Measurements from ENCODE around the gene CLDN9.

Gene CLDN9, protein sequence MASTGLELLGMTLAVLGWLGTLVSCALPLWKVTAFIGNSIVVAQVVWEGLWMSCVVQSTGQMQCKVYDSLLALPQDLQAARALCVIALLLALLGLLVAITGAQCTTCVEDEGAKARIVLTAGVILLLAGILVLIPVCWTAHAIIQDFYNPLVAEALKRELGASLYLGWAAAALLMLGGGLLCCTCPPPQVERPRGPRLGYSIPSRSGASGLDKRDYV

DNA sequence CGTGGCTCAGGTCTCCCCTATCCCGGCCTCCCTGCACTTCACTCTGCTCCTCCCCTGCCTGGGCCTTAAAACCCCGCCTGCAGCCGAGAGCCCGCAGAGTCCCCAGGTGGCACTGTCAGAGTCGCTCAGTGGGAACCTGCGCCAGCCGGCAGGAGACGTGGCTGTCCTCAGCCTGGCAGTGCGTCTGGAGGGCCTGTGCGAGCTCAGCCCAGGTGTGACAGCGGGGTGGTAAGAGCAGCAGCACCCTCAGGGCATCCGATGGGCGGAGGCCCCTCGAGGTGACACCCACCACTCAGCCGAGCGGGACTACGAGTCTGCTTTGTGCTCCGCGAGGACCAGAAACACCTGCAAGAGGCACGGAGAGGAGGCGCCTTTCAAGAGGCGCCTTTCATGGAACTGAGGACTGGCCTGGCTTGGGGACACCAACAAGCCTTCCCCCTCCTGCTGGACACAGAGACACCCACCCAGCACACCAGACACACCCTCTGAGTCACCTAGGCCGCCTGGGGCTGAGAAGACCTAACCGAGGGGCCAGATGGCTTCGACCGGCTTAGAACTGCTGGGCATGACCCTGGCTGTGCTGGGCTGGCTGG lies at the start of gene CLDN9:
Gene CLDN9, plus strand, starts transcription at position 96 of the 593 bp plus-strand sequence. Its CDS starts 440 bp downstream, at position 536.
- peak within 1 kb of the TSS; percentile 38 for H3K4me3 ChIP-seq (ENCODE audit: low read depth, low read length)
- peaks cover 5% of the 10 kb centered on the region for H3K27me3 ChIP-seq (ENCODE audit: control insufficient read depth, insufficient read depth, low read length)
- H3K9ac ChIP-seq (ENCODE audit: low read depth, low read length) = peak within 1 kb of the TSS; percentile 16

DNA sequence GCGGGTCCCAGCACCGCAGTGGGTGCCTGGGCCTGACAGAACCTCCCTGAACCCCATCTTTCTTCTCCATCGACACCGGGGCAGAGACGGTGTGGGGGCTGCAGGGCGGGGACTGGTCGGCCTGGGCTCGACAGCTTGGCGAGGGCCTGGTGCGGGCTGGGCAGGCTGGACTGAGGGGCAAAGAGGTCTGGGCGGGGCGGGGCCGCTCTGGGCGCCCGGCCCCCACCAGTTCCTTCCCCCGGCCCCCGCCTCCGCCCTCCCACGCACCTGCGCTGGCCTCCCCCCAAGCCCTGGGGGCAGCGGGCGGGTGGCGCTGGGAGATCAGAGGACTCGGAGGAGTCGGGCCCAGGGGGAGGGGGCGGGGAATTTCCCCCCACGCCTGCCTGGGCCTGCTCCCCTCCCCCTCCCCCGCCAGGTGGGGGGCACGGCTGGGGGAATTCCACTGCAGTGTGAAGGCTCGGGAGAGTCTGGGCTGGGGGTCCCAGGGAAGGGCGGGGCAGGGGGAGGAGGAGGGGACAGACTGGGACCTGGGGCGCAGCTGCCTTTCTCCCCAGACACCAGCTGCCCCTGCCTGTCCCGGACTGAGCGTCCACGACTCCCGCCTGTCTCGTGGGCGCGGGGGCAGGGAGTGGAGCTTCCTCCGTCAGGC lies 49.5 kb upstream of the CLDN9 start:
- peaks cover 3% of the 10 kb centered on the region for H3K4me1 ChIP-seq (ENCODE audit: control insufficient read depth, insufficient read depth, low read length)

More for the DNA sequence above, at the start of gene CLDN9:
- Histone ChIP-seq H3K4me1 (ENCODE audit: control insufficient read depth, insufficient read depth, low read length) (peaks cover 28% of the 10 kb centered on the region), H3K9me3 (ENCODE audit: control insufficient read depth, insufficient read depth, low read length) (no peaks in the 10 kb centered on the region), H3K36me3 (ENCODE audit: control insufficient read depth, insufficient read depth, low read length) (peaks cover 20% of the 10 kb centered on the region)

DNA sequence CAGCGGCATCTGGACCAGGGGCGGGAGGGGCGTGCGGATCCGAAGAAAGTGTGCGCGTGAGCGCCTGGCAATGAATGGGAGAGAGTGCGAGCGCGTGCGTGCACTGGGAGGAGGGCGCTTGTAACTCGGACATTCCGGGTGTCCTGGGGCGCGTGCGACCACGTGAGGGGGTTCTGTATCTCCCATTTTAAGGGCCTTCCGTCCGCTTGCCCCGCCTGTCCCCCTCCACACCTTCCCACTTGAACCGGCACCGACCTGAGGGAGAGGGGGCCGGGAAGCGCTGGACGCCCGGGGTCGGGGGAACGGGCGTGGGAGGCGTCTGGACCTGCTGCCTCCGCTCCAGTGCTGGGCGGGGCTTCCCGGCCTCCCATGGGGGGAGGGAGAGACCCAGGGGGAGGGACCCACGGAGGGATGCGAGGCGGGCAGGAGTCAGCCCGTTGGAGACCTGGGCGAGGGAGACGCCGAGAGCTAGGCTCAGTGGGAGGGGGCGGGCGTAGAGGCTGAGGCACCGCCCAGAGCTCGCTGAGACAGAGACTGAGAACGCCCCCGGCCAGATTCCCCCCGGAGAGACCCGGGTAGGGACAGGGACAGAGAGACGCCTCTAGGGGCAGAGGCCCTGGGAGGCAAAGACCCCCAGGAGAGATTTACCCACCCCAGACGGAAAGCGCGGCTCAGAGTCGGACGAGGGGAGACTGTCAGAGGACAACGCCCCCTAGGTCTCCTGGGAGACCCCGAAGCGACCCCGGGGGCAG lies 48.8 kb upstream of the CLDN9 start, which contains the start of gene KREMEN2:
Gene KREMEN2, plus strand, starts transcription at position 553 of the 752 bp plus-strand sequence. CDS start 246 bp downstream, outside the sequence.
- peak within 1 kb of the TSS; percentile 47 for H3K9ac ChIP-seq (ENCODE audit: low read depth, low read length)
- H3K27me3 ChIP-seq (ENCODE audit: control insufficient read depth, insufficient read depth, low read length) = peaks cover 4% of the 10 kb centered on the region
- H3K9me3 ChIP-seq (ENCODE audit: control insufficient read depth, insufficient read depth, low read length) = no peaks in the 10 kb centered on the region
- H3K36me3 ChIP-seq (ENCODE audit: control insufficient read depth, insufficient read depth, low read length) = no peaks in the 10 kb centered on the region
- H3K4me3 ChIP-seq (ENCODE audit: low read depth, low read length) = peak within 1 kb of the TSS; percentile 77
- peaks cover 3% of the 10 kb centered on the region for H3K4me1 ChIP-seq (ENCODE audit: control insufficient read depth, insufficient read depth, low read length)

More for the DNA sequence above, 49.5 kb upstream of the CLDN9 start:
- Histone ChIP-seq H3K9me3 (ENCODE audit: control insufficient read depth, insufficient read depth, low read length) (no peaks in the 10 kb centered on the region), H3K4me3 (ENCODE audit: low read depth, low read length) (peak overlapping the region; percentile 77), H3K27me3 (ENCODE audit: control insufficient read depth, insufficient read depth, low read length) (peaks cover 4% of the 10 kb centered on the region), H3K9ac (ENCODE audit: low read depth, low read length) (peak overlapping the region; percentile 24), H3K36me3 (ENCODE audit: control insufficient read depth, insufficient read depth, low read length) (no peaks in the 10 kb centered on the region)

DNA sequence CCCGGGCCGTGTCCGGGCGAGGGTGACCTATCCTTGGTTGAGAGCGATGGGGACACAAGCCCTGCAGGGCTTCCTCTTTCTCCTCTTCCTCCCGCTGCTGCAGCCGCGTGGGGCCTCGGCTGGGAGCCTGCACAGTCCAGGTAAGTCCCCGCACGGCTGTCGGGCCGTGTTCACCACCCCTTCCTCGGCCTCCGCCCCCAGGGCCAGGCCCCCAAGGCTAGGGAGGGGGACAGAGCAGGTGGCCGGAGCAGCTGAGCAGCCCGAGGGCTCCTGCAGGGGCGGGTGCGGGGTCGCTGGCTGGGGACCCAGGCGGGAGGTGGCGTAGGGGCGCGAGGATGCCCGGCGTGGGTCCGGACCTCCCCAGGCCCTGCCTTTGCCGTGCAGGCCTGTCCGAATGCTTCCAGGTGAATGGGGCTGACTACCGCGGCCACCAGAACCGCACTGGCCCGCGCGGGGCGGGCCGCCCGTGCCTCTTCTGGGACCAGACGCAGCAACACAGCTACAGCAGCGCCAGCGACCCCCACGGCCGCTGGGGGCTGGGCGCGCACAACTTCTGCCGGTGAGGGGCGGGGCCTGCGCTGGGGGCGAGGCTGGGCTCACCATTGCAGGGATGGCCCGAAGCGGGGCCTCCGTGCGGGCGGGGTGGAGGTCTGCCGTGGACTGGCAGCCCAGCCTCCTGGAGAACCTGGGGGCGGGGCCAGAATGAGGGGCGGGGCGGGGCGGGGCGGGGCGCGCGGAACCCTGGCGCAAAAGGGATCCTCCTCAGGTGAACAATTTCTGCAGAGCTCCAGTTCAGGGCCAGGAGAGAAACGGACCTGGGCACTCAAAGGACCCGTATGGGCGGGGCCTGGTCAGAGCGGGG lies 48.0 kb upstream of the CLDN9 start:
- H3K9me3 ChIP-seq (ENCODE audit: control insufficient read depth, insufficient read depth, low read length) = no peaks in the 10 kb centered on the region
- peak overlapping the region; percentile 77 for H3K4me3 ChIP-seq (ENCODE audit: low read depth, low read length)
- peaks cover 3% of the 10 kb centered on the region for H3K4me1 ChIP-seq (ENCODE audit: control insufficient read depth, insufficient read depth, low read length)
- peak overlapping the region; percentile 47 for H3K9ac ChIP-seq (ENCODE audit: low read depth, low read length)
- no peaks in the 10 kb centered on the region for H3K36me3 ChIP-seq (ENCODE audit: control insufficient read depth, insufficient read depth, low read length)
- H3K27me3 ChIP-seq (ENCODE audit: control insufficient read depth, insufficient read depth, low read length) = peaks cover 4% of the 10 kb centered on the region

DNA sequence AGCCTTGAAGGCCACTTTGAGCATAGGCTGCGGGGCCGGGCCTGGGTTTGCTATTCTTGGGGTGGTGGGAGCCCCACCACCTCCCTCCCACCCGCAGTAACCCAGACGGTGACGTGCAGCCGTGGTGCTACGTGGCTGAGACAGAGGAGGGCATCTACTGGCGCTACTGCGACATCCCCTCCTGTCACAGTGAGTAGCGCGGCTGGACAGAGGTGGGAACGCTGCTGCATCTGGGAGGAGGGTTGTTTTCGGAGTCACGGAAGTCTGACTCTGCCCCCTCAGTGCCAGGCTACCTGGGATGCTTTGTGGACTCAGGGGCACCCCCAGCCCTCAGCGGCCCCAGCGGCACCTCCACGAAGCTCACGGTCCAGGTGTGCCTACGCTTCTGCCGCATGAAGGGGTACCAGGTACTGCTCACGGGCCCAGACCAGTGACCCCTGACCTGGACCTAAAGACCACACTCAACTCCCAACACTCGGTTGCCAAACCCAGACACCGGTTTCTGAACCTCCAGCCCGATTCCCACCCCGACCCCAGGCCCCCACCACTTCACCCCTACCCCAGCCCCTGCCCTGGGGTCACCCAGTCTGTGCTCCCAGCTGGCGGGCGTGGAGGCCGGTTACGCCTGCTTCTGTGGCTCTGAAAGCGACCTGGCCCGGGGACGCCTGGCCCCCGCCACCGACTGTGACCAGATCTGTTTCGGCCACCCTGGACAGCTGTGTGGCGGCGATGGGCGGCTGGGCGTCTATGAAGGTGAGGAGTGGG lies 46.5 kb upstream of the CLDN9 start:
- H3K4me3 ChIP-seq (ENCODE audit: low read depth, low read length) = no peak overlapping the region
- peaks cover 4% of the 10 kb centered on the region for H3K27me3 ChIP-seq (ENCODE audit: control insufficient read depth, insufficient read depth, low read length)
- no peaks in the 10 kb centered on the region for H3K9me3 ChIP-seq (ENCODE audit: control insufficient read depth, insufficient read depth, low read length)
- peaks cover 5% of the 10 kb centered on the region for H3K4me1 ChIP-seq (ENCODE audit: control insufficient read depth, insufficient read depth, low read length)
- no peak overlapping the region for H3K9ac ChIP-seq (ENCODE audit: low read depth, low read length)
- H3K36me3 ChIP-seq (ENCODE audit: control insufficient read depth, insufficient read depth, low read length) = peaks cover 2% of the 10 kb centered on the region

DNA sequence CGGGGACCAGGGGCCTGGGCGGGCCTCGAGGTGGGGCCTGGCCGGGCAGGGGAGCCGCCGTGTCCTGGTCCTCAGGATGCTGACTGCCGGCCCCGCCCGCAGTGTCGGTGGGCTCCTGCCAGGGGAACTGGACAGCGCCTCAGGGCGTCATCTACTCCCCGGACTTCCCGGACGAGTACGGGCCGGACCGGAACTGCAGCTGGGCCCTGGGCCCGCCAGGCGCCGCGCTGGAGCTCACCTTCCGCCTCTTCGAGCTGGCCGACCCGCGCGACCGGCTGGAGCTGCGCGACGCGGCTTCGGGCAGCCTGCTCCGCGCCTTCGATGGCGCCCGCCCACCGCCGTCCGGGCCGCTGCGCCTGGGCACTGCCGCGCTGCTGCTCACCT lies 45.9 kb upstream of the CLDN9 start:
- no peaks in the 10 kb centered on the region for H3K9me3 ChIP-seq (ENCODE audit: control insufficient read depth, insufficient read depth, low read length)
- H3K36me3 ChIP-seq (ENCODE audit: control insufficient read depth, insufficient read depth, low read length) = peaks cover 6% of the 10 kb centered on the region
- H3K4me1 ChIP-seq (ENCODE audit: control insufficient read depth, insufficient read depth, low read length) = peaks cover 5% of the 10 kb centered on the region
- H3K4me3 ChIP-seq (ENCODE audit: low read depth, low read length) = no peak overlapping the region
- peaks cover 4% of the 10 kb centered on the region for H3K27me3 ChIP-seq (ENCODE audit: control insufficient read depth, insufficient read depth, low read length)
- H3K9ac ChIP-seq (ENCODE audit: low read depth, low read length) = no peak overlapping the region

DNA sequence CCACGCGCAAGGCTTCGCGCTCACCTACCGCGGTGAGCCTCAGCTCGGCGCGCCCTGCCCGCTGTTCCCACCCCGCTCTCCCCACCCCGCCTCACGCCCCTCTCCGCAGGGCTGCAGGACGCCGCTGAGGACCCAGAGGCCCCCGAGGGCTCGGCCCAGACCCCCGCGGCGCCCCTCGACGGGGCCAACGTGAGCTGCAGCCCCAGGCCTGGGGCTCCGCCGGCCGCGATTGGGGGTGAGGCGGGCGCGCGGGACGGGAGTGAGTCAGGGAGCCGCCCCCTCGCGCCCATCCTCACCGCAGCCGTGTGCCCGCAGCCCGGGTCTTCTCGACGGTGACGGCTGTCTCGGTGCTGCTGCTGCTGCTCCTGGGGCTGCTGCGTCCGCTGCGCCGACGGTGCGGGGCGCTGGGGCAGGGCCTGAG lies 45.5 kb upstream of the CLDN9 start:
- Histone ChIP-seq H3K9ac (ENCODE audit: low read depth, low read length) (no peak overlapping the region), H3K9me3 (ENCODE audit: control insufficient read depth, insufficient read depth, low read length) (no peaks in the 10 kb centered on the region), H3K27me3 (ENCODE audit: control insufficient read depth, insufficient read depth, low read length) (peaks cover 4% of the 10 kb centered on the region), H3K4me3 (ENCODE audit: low read depth, low read length) (peak overlapping the region; percentile 4), H3K36me3 (ENCODE audit: control insufficient read depth, insufficient read depth, low read length) (peaks cover 10% of the 10 kb centered on the region), H3K4me1 (ENCODE audit: control insufficient read depth, insufficient read depth, low read length) (peaks cover 5% of the 10 kb centered on the region)

DNA sequence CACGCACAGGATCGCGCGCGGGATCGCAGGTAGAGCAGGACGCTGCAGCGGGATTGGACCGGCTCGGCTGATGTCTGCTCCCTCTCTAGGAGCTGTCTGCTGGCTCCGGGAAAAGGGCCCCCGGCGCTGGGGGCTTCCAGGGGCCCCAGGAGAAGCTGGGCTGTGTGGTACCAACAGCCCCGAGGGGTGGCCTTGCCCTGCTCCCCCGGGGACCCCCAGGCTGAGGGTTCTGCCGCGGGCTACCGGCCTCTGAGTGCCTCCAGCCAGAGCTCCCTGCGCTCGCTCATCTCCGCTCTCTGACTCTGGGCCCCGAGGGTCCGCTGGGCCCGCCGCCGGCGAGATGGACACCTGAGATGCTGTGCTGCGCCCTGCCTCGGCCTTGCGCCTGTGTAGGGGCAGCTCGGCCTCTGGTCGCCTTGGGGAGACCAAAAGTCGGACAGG lies 45.0 kb upstream of the CLDN9 start:
- no peaks in the 10 kb centered on the region for H3K9me3 ChIP-seq (ENCODE audit: control insufficient read depth, insufficient read depth, low read length)
- H3K36me3 ChIP-seq (ENCODE audit: control insufficient read depth, insufficient read depth, low read length) = peaks cover 15% of the 10 kb centered on the region
- peak overlapping the region; percentile 4 for H3K4me3 ChIP-seq (ENCODE audit: low read depth, low read length)
- H3K4me1 ChIP-seq (ENCODE audit: control insufficient read depth, insufficient read depth, low read length) = peaks cover 5% of the 10 kb centered on the region
- no peak overlapping the region for H3K9ac ChIP-seq (ENCODE audit: low read depth, low read length)
- peaks cover 4% of the 10 kb centered on the region for H3K27me3 ChIP-seq (ENCODE audit: control insufficient read depth, insufficient read depth, low read length)

DNA sequence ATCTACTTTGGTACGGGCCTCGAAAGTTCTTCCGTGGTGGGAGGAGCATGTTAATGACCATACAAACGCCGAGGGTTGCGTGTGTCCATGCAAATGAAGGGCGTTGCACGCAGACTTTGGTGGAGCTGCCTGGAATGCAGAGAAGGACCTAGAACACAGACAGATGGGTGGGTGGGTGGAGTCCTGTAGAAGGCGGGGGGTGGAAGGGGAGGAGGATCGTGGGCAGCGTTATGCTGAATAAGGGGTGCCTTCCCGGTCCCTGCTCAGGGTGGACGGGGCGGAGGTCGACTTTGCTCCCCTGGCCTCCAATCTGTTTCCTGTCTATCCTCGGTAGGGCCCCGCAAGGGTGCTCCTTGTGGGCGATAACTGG lies 44.4 kb upstream of the CLDN9 start:
- Histone ChIP-seq H3K9ac (ENCODE audit: low read depth, low read length) (no peak overlapping the region), H3K4me3 (ENCODE audit: low read depth, low read length) (peak overlapping the region; percentile 72), H3K27me3 (ENCODE audit: control insufficient read depth, insufficient read depth, low read length) (peaks cover 4% of the 10 kb centered on the region), H3K36me3 (ENCODE audit: control insufficient read depth, insufficient read depth, low read length) (peaks cover 20% of the 10 kb centered on the region), H3K9me3 (ENCODE audit: control insufficient read depth, insufficient read depth, low read length) (no peaks in the 10 kb centered on the region), H3K4me1 (ENCODE audit: control insufficient read depth, insufficient read depth, low read length) (peaks cover 5% of the 10 kb centered on the region)

DNA sequence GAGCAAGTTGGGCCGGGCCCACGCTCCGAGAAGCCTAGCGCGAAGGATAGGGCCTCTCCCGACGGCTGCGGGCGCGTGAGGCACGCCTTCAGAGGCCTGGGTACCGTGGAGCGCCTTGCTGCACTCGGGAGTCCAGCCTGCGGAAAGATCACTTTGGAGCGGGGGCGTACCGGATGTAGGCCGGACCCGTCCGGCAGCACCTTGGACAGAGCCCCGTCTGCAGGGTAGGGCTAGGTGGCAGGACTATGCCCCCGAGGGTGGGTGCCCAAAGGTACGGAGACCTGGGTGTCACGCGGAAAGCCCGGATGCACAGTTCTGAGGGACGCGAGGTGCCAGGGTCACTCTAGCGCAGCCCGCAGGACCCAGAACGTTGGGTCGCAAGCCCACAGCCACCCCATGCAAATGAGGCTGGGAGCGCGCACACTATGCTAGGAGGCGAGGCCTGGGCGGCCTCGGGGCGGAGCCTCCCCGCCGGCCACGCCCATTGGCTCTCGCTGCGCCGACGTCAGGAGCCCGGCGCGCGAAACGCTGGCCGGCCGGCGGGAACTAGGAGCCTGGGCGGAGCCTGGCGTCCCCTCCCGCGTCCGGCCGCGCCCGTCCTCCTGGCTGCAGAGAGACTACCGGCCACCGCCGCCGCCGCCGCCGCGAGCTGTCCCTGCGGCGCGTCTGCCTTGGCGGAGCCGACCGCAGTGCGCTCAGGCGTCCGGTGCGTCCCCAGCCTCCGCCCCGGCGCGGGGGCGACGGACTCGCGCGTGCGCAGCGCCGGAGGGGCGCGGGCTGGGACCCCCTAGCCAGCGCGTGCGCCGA lies 43.8 kb upstream of the CLDN9 start, which contains the start of gene PAQR4:
Gene PAQR4, plus strand, starts transcription at position 611 of the 807 bp plus-strand sequence. CDS start 327 bp downstream, outside the sequence.
- peaks cover 5% of the 10 kb centered on the region for H3K4me1 ChIP-seq (ENCODE audit: control insufficient read depth, insufficient read depth, low read length)
- H3K9ac ChIP-seq (ENCODE audit: low read depth, low read length) = peak within 1 kb of the TSS; percentile 60
- H3K4me3 ChIP-seq (ENCODE audit: low read depth, low read length) = peak within 1 kb of the TSS; percentile 72
- peaks cover 24% of the 10 kb centered on the region for H3K36me3 ChIP-seq (ENCODE audit: control insufficient read depth, insufficient read depth, low read length)
- H3K9me3 ChIP-seq (ENCODE audit: control insufficient read depth, insufficient read depth, low read length) = no peaks in the 10 kb centered on the region
- peaks cover 4% of the 10 kb centered on the region for H3K27me3 ChIP-seq (ENCODE audit: control insufficient read depth, insufficient read depth, low read length)
